ENCODE results near the gene EML6.
A peak's percentile ranks its signal among the peaks of the same experiment; 100 is the strongest.
"Not testable (repeated sequence)": the region's sequence is repeated elsewhere in the genome, so short reads cannot be mapped to it uniquely, and the experiment has no call there.

Gene EML6

DNA sequence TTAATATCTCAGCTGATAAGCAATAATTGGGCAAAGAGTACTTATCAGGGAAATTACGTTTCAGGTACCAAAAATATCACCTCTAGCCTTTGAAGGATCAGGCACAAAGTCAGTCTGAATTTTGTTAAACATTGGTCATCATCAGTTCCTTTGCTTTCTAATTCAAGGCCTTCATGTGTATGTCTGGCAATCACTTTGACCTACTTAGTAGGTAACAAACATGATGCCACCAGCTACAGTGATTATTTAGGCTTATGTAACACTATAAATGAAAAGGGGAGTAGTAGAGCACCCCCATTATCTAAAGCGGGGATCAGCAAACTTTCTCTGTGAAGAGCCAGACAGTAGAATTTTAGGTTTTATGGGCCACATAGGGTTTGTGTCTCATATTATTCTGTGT is 251.7 kb downstream of the EML6 start:
- DNase-seq, result no peak

DNA sequence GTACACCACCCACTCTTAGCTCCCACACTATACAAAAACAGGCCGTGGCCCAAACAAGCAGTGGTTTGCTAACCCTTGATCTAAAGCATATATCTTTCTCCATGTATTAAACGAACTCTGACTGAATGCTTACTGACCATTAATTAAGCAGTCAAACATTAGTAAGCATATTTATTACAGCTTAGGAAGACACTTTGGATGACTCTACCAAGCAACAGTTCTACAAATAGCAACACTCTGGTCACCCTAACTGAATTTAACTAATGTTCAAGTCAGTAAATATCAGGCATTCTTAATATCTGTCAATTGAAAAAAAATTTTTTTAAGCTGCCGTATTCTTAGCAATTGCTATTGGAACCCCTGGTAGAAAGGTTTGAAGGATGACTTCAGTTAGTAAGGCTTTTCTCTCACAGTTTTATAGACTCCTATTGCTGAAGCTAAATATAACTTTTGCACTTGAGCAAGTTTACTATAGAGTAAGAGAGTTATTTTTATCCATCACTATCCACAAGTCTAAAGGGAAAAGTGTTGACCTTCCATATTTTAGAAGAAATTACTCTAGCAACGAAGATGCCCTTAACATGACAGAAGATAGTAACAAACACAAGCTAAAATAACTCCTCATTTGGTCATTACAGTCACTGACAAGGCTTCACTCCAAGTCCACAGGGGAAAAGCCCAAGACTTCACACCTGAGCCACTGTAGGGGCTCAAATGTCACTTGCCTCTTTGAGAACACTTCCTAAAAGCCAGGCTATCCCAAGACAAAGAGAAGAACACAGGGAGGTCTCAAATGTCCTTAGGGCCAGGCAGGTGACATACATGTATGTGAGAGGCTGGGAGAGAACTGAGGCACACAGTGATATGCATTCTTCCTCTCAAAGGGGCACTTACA is 252.4 kb downstream of the EML6 start:
- no peak for DNase-seq

DNA sequence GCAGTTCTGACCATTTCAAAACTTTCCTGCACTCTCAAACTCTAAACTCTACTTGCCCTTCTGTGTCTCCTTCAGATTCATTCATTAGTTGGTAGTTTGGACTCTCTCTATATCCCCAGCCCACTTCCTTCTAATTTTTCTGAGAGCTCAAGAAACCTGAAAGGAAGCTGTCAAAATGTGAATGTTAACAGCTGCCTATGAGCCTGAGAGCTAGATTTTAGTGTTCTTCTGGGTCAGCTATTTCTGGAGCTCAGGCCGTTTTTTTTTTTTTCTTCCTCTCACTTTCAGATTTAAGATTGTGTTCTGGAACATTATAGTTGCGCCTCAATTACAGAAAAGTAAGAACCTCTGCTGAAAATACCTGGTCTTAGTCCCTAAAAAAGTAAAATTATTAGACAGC is 253.7 kb downstream of the EML6 start:
- no peak for DNase-seq

DNA sequence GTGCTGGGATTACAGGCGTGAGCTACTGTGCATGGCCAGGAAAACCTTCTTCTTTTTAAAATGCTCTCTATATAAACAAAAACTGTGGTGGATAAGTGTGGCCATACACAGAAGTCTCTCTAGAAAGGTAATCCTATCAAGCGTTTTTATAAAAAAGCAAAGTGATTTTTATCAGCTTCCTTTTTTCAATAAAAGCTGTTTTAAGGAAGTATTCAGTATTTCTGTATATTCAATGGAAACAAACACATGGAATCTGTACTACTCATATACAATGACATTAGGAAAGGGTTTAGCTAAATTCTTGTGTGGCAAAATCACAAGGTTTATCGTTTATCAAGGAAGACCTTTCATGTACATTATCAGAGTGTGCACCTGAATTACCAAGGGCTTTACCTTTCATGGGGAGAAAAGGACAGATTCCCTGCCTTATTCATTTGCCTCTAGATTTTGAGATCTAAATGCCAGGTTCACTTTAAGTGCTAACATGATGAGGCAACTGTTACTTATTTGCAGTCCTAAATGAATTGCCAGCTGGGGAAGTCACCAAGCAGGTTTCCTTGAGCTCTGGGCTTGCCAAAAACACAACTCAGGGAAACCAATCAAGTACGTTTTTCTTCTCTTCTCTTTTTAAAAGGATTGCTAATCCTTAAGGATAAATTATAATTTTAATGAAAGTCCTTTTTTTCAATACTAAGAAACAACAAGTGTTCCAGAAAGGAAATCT is 256.0 kb downstream of the EML6 start:
- DNase-seq, result no peak

DNA sequence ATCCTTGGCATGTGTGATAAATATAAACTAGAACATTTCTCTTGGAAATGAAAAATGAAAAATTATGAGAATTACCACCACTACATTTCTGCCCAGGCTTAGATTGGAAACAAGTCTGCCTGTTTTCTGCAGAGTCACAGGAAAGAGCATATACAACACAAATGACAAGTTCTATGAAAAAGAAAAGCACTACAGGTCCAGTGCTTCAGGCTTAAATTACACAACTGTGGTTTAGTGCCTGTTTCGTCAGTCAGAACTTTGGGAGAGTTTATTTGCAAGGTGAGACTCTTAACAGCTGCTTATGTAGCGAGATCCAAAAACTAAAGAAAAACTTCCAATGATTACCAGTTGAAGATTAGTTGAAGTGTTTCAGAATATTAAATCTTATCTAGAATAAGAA is 257.9 kb downstream of the EML6 start:
- no peak for DNase-seq

DNA sequence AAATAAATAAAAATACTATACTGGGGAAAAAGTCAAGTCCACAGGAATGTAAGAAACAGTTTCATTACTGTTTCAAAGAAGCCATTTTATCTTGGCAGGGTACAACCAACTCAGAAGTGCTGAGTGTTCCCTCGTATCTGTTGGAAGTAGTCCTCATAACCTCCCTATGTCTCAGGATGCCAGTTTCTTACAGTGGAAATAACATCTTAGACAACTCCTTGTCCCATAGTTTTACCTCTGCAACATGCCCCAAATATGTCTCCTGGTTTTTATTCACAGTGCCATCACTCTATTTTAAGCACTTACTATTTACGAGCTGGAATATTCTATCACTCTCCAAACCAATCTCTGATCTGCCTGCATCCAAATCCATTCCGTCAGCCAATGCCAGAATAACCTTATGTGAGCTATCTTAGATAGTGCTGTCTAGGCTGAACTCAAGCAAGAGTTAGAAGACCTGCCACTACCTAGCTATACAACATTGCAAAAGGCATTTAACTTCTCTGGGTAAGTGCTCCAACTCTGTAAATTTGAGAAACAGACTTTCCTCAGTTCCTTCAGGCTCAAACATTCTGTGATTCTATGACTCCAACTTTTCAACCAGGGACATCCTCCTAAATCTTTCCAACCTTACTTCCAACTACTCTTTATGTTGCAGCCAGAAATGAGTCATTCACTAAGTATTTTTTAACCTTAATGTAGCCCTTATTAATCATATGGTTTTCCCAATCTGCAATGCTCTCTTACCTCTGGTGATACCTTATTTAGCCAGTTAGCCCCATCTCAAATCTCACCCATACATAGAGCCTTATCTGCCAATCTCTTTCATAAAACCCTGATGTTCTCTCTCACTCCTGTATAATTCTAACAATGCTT is 260.1 kb downstream of the EML6 start:
- no peak for DNase-seq

DNA sequence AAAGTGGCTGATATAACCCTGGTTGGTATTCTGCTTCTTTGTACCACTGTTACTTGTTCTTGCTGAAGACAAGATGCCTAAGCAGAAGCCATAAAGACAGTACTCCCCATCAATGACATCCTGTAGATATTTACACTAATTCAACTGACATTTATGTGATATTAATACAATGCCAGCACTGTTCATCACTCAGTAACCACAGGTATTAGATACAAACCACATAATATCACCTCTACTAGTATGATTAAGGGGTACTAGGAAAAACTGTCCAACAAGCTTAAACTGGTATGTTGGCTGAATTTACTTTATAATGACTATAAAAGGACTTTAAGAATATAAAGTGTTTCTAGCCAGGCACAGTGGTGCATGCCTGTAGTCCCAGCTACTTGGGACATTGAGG is 261.0 kb downstream of the EML6 start:
- DNase-seq, result no peak

DNA sequence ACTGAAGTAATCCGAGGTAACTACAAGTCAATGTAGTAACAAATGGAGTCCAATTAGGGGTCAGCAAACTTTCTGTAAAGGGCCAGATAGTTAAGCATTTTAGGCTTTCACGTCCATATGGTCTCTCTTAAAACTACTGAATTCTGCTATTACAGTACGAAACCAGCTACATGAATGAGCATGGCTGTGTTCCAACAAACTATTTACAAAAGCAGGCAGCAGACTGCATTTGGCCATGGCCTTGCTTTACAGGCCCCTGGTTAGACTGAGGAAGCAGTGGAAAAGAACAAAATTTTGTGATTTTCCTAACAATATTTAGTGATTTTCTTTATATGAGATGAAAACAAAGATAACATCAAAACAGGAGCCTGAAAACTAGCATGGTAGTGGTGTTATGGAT is 262.8 kb downstream of the EML6 start:
- no peak for DNase-seq

DNA sequence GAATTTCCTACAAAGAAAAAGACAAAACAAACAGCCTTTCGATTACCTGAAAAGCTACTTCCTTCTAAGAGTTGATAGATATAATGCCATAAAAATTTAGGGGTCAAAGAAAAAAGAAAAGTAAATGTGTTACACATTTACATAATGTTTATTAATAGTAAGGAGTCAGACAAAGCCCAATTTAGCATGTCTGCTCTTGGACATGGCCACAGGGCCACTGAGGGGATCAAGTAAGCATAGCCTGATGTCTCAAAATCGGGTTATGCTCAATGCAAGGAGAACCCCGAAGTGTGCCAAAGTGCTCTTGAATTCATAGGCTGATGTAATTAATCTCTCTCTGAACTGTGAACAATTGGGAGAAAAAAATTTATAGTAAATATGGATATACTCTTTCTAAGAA is 265.1 kb downstream of the EML6 start:
- DNase-seq, result no peak

DNA sequence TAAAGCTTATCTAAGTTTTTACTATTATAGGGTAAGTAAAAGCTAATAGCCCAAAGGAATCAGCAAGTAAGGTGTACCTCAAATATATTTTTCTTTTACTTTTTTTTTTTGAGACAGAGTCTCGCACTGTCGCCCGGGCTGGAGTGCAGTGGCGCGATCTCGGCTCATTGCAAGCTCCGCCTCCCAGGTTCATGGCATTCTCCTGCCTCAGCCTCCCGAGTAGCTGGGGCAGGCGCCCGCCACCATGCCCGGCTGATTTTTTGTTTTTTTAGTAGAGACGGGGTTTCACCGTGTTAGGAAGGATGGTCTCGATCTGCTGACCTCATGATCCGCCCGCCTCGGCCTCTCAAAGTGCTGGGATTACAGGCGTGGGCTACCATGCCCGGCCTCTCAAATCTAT is 267.2 kb downstream of the EML6 start:
- not testable (repeated sequence) for DNase-seq

DNA sequence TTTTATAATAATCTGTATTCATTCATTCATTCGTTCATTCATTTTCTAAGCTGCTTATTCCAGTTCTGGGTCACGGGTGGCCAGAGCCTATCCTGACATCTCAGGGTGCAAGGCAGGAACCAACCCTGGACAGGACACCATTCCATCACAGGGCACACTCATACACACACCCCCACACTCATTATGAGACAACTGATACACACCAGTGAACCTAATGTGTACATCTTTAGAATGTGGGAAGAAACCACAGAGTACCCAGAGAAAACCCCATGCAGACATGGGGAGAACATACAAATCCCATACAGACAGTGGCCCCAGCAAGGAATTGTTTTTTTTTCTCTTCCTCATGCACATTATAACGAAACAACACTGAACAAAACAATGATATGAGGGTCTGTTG is 272.1 kb downstream of the EML6 start:
- no peak for DNase-seq

DNA sequence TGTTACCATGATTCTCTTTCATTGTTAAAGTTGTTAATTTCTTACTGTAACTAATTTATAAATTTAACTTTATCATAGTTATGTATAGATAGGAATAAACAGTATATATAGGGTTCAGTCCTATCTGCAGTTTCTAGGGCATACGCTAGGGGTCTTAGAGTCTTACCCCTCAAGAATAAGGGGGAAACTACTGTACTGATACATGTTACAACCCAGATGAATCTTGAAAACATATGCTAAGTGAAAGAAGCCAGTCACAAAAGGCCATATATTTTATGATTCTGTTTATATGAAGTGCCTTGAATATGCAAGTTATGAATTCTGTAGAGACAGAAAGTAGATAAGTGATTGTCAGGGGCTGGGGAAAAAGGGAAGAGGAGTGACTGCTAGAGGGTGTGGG is 274.4 kb downstream of the EML6 start:
- no peak for DNase-seq

DNA sequence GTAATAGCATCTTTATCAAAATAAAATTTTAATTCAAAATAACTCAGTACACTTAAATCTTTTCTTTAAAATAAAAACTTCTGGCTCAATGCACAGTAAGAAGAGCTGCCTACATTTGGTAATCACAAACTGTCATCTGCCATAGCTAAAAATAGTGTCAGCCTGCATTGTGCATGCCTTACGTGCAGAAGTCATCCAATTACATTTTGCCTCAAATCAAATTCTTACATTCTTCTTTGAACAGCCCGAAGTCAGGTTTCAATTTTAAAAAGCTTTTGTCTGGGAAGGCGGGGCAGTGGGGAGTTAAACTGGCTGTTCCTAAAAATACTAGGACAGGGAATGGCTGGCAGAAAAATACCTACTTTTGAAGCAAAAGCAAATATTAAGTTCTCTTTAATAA is 275.7 kb downstream of the EML6 start:
- DNase-seq, result no peak

DNA sequence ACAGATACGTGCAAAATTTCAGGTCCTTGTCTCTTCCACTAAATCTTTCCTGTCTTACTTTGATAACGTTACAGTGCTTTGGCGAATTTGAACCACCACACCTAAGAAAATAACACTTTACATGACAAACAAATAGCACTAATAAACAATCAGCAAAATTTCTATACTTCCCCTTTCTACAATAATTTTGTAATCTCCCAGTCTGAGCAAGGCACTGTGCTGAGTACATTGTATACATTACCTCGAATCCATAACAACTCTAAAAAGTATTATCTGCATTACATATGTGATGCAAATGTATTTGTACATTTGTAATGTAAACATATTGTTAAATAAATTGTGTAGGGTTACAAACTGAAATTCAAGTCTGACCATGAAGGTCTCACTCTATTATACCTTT is 276.9 kb downstream of the EML6 start:
- DNase-seq, result no peak

DNA sequence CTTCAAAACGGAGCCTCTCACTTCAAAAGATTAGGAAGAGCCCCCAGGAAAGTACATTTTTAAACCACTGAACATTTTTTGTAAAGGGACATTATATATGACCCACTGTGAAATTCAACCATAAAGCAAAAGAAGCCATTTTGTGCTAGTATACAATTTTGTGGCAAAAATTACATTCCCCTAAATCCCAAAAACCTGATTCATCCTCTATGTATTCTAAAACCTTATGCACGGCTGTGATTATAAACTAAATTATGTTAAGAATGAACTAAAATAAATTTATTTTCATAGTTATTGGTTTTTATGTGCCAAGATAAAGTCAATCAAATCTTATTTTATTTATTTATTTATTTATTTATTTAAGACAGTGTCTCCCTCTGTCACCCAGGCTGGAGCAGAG is 278.3 kb downstream of the EML6 start:
- DNase-seq, result no peak

DNA sequence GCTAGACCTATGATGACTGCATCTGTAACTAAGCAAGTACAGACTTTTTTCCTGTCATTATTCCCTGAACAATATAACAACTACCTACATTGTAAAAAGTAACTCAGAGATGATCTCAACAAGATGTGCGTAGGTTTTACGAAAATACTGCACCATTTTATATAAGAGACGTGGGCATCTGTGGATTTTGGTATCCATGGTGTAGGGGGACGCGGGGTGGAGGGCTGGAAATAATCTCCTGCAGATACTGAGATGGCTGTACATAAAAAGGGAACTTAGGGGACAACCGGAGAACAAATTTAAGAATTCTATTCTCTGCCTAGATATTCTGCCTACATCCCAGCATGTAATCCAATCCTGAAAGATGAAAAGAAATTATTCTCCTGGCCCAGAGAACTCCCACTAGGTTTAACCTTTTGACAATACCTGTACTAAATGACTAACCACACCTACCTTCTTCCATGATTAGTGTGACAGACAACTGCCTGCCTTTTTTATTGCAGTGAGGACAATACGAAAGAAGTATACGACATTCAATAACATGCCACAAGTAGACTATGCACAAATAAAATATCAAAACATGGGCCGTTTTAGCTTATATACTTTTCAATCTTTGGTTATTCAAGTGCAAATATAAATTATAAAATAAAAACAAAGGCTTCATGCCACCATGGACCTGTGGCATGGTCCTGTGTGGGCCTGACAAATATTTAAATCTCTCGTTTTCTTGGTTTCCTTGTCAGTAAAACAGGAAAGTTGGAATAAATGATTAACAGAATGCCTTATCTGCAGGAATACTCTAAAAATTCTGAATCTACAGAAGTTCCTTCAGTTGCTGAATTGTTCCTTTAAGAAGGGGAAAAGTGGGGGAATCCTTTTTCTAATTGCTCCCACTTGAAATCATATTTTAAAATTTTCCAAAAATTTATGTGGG is 280.5 kb downstream of the EML6 start:
- no peak for DNase-seq

DNA sequence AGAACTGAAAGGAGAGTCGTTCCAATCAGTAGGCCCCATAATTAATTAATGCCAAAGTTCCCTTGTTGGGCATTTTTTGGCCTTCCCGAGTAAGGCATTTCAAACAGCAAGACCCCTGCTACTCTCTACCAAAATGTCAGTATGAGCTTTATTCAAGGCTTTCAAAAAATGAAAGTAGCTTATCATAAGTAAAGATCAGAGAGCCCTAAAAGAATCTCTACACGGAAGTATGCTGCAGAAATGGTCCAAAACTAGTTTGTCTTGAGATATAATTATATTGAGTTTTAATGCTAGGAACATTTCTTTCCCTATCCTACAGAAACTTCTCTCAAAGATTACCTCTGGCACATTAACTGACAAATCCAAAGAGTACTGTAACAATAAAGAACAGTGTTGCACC is 282.8 kb downstream of the EML6 start:
- no peak for DNase-seq

DNA sequence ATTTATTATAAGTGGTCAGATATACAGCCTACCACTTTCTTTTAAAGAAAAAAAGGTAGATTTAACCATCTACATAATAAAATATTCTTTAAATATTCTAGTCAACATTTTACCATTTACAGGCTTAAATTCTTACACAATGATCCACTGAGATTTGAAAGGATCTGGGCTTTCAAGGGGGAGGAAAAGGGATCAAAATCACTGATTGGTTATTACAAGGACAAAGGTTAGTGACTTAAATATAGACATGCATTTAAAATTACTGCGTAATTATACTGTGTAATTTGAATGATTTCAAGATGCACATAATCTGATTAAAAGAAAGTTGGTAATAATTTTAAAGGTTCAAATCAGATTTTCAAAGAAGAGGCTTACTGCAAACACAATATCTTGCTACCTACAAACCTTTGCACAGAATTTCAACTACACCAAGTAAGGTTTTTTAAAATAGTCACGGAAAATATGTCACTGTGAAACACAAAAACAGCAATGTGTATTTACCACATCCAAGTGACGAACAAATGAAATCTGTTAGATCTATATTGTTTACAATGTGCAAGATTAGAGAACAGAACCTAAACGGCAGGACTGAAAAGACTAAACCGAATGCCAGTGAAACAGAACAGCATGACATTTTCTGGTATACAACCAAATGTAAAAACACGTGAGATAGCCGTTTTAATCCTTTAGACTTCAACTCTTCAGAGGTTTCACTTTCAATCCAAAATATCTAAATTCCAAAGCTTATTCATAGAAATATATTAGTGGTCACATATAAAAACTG is 286.0 kb downstream of the EML6 start:
- no peak for DNase-seq

DNA sequence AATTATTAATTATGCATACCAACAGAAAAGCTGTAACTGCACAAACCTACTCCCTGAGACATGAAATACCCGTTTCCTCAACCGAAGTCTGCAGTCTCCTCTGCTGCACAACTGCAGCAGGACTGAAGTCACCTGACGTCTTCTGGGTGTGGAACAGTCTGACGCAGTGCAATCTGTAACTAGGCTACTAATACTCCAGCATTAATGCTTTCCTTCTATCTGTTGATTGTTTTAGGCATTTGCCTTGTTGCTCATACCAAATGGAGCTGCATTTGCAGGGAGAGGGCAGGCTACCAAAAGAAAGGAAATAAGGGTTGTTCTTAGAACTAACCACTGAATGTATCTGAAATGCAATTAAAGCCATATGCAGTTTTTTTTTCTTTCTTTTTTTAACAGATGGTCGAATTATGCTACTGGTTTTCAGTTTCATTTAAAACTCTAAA is 286.7 kb downstream of the EML6 start:
- peak; percentile 15 to 21 for DNase-seq

DNA sequence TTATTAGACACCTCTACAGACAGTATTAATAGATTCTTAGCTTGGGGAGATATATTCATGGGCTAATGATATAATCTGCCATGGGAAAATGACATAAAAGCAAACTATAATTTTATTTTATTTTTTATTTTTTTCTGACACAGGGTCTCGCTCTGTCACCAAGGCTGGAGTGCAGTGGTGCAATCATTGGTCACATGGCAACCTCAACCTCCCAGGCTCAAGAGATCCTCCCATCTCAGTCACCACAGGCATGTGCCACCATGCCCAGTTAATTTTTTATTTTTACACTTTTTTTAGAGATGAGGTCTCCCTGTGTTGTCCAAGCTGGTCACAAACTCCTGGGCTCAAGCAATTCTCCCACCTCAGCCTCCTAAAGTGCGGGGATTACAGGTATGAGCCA is 287.5 kb downstream of the EML6 start:
- no peak for DNase-seq
